Erythroblast (primary cell): ENCODE results near the gene TPP1.

Experiments used
- DNase-seq, 2 experiments: peaks; one replicate each; lab custom pipeline; 2025; lab: John Stamatoyannopoulos, UW
- GATA1 ChIP-seq: IDR thresholded peaks from 2 replicates; pipeline ENCODE4 v1.6.1; 2011; ENCODE audit warnings: low read depth, mild to moderate bottlenecking, control low read depth, low read length, moderate library complexity
- POLR2A ChIP-seq: IDR thresholded peaks from 2 replicates; pipeline ENCODE4 v1.6.1; 2011; ENCODE audit warnings: mild to moderate bottlenecking, low read length

Gene TPP1

GRCh38 chr11:6608726-6609501 is 10.3 kb downstream of the TPP1 start:
- TF ChIP-seq GATA1 (no peak), POLR2A (no peak)
- DNase-seq: no peak

- DNase-seq: no peak
- peak; percentile 25 for TF ChIP-seq POLR2A
- TF ChIP-seq GATA1: no peak
Observed at GRCh38 chr11:6608011-6608410, 11.2 kb downstream of the TPP1 start.

- TF ChIP-seq GATA1 (no peak), POLR2A (no peak)
- DNase-seq: no peak
Observed at GRCh38 chr11:6607190-6607795, 11.9 kb downstream of the TPP1 start.

- TF ChIP-seq POLR2A: no peak
- TF ChIP-seq GATA1: no peak
- peak; percentile 52 to 69 for DNase-seq
Observed at GRCh38 chr11:6606471-6607189, 12.6 kb downstream of the TPP1 start.

- TF ChIP-seq POLR2A (no peak), GATA1 (no peak)
- no peak for DNase-seq
Observed at GRCh38 chr11:6604790-6605189, 14.4 kb downstream of the TPP1 start.

GRCh38 chr11:6604081-6604626 is 15.1 kb downstream of the TPP1 start:
- TF ChIP-seq POLR2A: no peak
- TF ChIP-seq GATA1: no peak

GRCh38 chr11:6603287-6604080 is 15.7 kb downstream of the TPP1 start, which contains the start of the genes ILK and RRP8:
Gene ILK, plus strand, starts transcription at chr11:6603774. Its CDS starts 498 bp downstream, at chr11:6604272.
Gene RRP8, minus strand, starts transcription at chr11:6603616. Its CDS starts 114 bp downstream, at chr11:6603502.
- DNase-seq: peak; percentile 91 to 95
- TF ChIP-seq POLR2A (peak; percentile 79), GATA1 (no peak)

More at GRCh38 chr11:6604081-6604626, 15.1 kb downstream of the TPP1 start:
- DNase-seq: peak; percentile 70

- no peak for TF ChIP-seq POLR2A
- no peak for TF ChIP-seq GATA1
- DNase-seq: peak in 1 of 2 experiments; percentile 47
Observed at GRCh38 chr11:6602096-6602940, 16.9 kb downstream of the TPP1 start.

- TF ChIP-seq POLR2A (no peak), GATA1 (no peak)
- no peak for DNase-seq
Observed at GRCh38 chr11:6601041-6601461, 18.2 kb downstream of the TPP1 start.

- TF ChIP-seq GATA1 (no peak), POLR2A (no peak)
- no peak for DNase-seq
Observed at GRCh38 chr11:6599881-6600390, 19.3 kb downstream of the TPP1 start.

GRCh38 chr11:6599449-6599848 is 19.8 kb downstream of the TPP1 start:
- DNase-seq: no peak
- TF ChIP-seq POLR2A (no peak), GATA1 (no peak)

- TF ChIP-seq GATA1: no peak
- TF ChIP-seq POLR2A: no peak
- no peak for DNase-seq
Observed at GRCh38 chr11:6598555-6598954, 20.7 kb downstream of the TPP1 start.
